ENCODE data around the gene ZNRD2. TPM values are rescaled to one million over a fixed set of nuclear protein-coding genes. Genes with fewer than 3 reads are reported as not detected.

ZNRD2 gene
- total RNA-seq, 1 experiment from 2014 or later, result 40.7 TPM

GRCh38 chr11:65578134-65578533, 7.9 kb downstream of the ZNRD2 start:
- BruUV-seq (replicated peaks), result no TSS peak
- Mint-ChIP-seq H3K9me3 (ENCODE audit: low read depth, unreplicated experiment) (no peaks in the 10 kb centered on the region), H3K36me3 (ENCODE audit: insufficient read depth, unreplicated experiment) (peaks cover 86% of the 10 kb centered on the region), H3K4me3 (ENCODE audit: low read depth, unreplicated experiment) (peak overlapping the region; percentile 79), H3K4me1 (ENCODE audit: low read depth, unreplicated experiment) (peaks cover 24% of the 10 kb centered on the region), H3K27me3 (ENCODE audit: unreplicated experiment) (no peaks in the 10 kb centered on the region), H3K27ac (ENCODE audit: unreplicated experiment) (peak overlapping the region; percentile 22)
- TF ChIP-seq, protein P1, sequence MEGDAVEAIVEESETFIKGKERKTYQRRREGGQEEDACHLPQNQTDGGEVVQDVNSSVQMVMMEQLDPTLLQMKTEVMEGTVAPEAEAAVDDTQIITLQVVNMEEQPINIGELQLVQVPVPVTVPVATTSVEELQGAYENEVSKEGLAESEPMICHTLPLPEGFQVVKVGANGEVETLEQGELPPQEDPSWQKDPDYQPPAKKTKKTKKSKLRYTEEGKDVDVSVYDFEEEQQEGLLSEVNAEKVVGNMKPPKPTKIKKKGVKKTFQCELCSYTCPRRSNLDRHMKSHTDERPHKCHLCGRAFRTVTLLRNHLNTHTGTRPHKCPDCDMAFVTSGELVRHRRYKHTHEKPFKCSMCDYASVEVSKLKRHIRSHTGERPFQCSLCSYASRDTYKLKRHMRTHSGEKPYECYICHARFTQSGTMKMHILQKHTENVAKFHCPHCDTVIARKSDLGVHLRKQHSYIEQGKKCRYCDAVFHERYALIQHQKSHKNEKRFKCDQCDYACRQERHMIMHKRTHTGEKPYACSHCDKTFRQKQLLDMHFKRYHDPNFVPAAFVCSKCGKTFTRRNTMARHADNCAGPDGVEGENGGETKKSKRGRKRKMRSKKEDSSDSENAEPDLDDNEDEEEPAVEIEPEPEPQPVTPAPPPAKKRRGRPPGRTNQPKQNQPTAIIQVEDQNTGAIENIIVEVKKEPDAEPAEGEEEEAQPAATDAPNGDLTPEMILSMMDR (IDR thresholded peaks at IDR 0.05; ENCODE audit: unreplicated experiment), result no peak
- intact Hi-C loops (cut with micrococcal nuclease; ENCODE audit: unreplicated experiment), result no loop called here
- DNase-seq, result no peak
- CTCF ChIA-PET, result interaction anchor here (0.8 to 1.6 kb wide), 2 partner anchors 10 to 15 kb away, joined by 3 to 5 read pairs; no protein-coding TSS in a partner anchor

GRCh38 chr11:65578667-65579066, 8.4 kb downstream of the ZNRD2 start:
- H3K4me1 Mint-ChIP-seq (ENCODE audit: low read depth, unreplicated experiment), result peaks cover 20% of the 10 kb centered on the region
- TF ChIP-seq, protein P1 (IDR thresholded peaks at IDR 0.05; ENCODE audit: unreplicated experiment), result no peak
- H3K27me3 Mint-ChIP-seq (ENCODE audit: unreplicated experiment), result no peaks in the 10 kb centered on the region
- H3K27ac Mint-ChIP-seq (ENCODE audit: unreplicated experiment), result peak overlapping the region; percentile 22
- DNase-seq, result no peak
- H3K36me3 Mint-ChIP-seq (ENCODE audit: insufficient read depth, unreplicated experiment), result peaks cover 81% of the 10 kb centered on the region
- CTCF ChIA-PET, result no interaction called here
- no peaks in the 10 kb centered on the region for H3K9me3 Mint-ChIP-seq (ENCODE audit: low read depth, unreplicated experiment)
- no TSS peak for BruUV-seq (replicated peaks)
- intact Hi-C loops (cut with micrococcal nuclease; ENCODE audit: unreplicated experiment), result no loop called here
- peak overlapping the region; percentile 79 for H3K4me3 Mint-ChIP-seq (ENCODE audit: low read depth, unreplicated experiment)

DNA sequence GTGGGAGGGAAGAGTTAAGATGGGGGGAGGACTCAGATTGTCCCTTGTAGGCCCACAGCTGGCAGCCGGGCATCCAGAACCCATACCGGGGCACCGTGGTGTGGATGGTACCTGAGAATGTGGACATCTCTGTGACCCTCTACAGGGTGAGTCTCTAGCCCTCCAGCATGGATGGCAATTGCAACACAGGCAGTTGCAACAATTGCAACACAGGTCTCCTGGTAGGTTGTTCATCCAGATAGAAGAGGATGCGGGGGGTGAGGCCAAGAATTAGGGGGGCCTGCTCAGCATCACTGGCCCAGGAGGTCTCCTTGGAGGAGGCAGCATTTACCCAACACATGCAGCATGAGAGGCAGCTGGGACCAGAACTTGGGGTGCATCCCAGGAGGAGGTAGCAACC, 9.0 kb downstream of the ZNRD2 start:
- TF ChIP-seq, protein P1 (IDR thresholded peaks at IDR 0.05; ENCODE audit: unreplicated experiment), result no peak
- no peak for DNase-seq
- CTCF ChIA-PET, result no interaction called here
- peaks cover 14% of the 10 kb centered on the region for H3K4me1 Mint-ChIP-seq (ENCODE audit: low read depth, unreplicated experiment)
- H3K9me3 Mint-ChIP-seq (ENCODE audit: low read depth, unreplicated experiment), result no peaks in the 10 kb centered on the region
- H3K27ac Mint-ChIP-seq (ENCODE audit: unreplicated experiment), result no peak overlapping the region
- H3K36me3 Mint-ChIP-seq (ENCODE audit: insufficient read depth, unreplicated experiment), result peaks cover 78% of the 10 kb centered on the region
- H3K4me3 Mint-ChIP-seq (ENCODE audit: low read depth, unreplicated experiment), result no peak overlapping the region
- intact Hi-C loops (cut with micrococcal nuclease; ENCODE audit: unreplicated experiment), result no loop called here
- BruUV-seq (replicated peaks), result no TSS peak
- no peaks in the 10 kb centered on the region for H3K27me3 Mint-ChIP-seq (ENCODE audit: unreplicated experiment)

DNA sequence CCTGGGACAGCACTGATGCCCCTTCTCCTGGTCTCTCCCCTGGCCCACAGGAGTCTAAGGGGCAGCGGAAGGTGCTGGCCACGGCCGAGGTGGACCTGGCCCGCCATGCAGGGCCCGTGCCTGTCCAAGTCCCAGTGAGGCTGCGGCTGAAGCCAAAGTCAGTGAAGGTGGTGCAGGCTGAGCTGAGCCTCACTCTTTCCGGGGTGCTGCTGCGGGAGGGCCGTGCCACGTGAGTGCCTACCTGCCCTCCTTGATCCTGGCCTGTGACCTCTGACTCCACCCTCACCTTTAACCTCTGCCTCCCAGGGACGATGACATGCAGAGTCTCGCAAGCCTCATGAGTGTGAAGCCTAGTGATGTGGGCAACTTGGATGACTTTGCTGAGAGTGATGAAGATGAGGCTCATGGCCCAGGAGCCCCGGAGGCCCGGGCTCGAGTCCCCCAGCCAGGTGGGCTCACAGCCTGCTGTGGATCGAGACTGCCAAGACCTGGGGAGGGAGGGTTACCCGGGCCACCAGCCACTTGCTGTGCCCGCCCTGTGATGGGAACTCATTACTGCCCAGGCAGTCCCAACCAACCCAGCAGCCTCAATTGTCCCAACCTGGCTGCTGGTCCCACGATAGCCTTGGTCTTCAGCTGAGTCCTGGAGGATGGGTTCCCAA, 9.9 kb downstream of the ZNRD2 start:
- no peaks in the 10 kb centered on the region for H3K9me3 Mint-ChIP-seq (ENCODE audit: low read depth, unreplicated experiment)
- BruUV-seq (replicated peaks), result no TSS peak
- TF ChIP-seq, protein P1 (IDR thresholded peaks at IDR 0.05; ENCODE audit: unreplicated experiment), result no peak
- intact Hi-C loops (cut with micrococcal nuclease; ENCODE audit: unreplicated experiment), result no loop called here
- no peaks in the 10 kb centered on the region for H3K27me3 Mint-ChIP-seq (ENCODE audit: unreplicated experiment)
- H3K4me3 Mint-ChIP-seq (ENCODE audit: low read depth, unreplicated experiment), result no peak overlapping the region
- H3K27ac Mint-ChIP-seq (ENCODE audit: unreplicated experiment), result peak overlapping the region; percentile 12
- CTCF ChIA-PET, result interaction anchor here (0.6 kb wide), 1 partner anchor 482 kb away, joined by 3 read pairs; no protein-coding TSS in a partner anchor
- no peak for DNase-seq
- peaks cover 14% of the 10 kb centered on the region for H3K4me1 Mint-ChIP-seq (ENCODE audit: low read depth, unreplicated experiment)
- H3K36me3 Mint-ChIP-seq (ENCODE audit: insufficient read depth, unreplicated experiment), result peaks cover 74% of the 10 kb centered on the region
